HepG2 (cell line): ENCODE results near the gene PLIN3. TPM values are rescaled to one million over a fixed set of nuclear protein-coding genes. Genes with fewer than 3 reads are reported as not detected.

Experiments used
- ATF1 ChIP-seq: IDR thresholded peaks from 2 replicates; pipeline ENCODE4 v1.6.1; 2016; ENCODE audit warnings: mild to moderate bottlenecking, control low read depth
- ATF3 ChIP-seq: sonication (generic); formaldehyde crosslinking; IDR thresholded peaks from 2 replicates; pipeline ENCODE4 v1.4.0; 2020; ENCODE audit warnings: missing genetic modification reagents
- CBX5 ChIP-seq: sonication (generic); formaldehyde crosslinking; IDR thresholded peaks from 2 replicates; pipeline ENCODE4 v1.4.0; 2020; ENCODE audit warnings: missing genetic modification reagents, borderline replicate concordance
- CEBPG ChIP-seq: IDR thresholded peaks from 2 replicates; pipeline ENCODE4 v1.6.1; 2016
- GMEB1 ChIP-seq: sonication (generic); formaldehyde crosslinking; IDR thresholded peaks from 2 replicates; pipeline ENCODE4 v1.5.1; 2020; ENCODE audit warnings: missing genetic modification reagents, mild to moderate bottlenecking, borderline replicate concordance
- GRHL1 ChIP-seq: sonication (generic); formaldehyde crosslinking; conservative IDR thresholded peaks from 2 replicates; pipeline ENCODE4 v1.8.0; 2022; ENCODE audit warnings: missing genetic modification reagents
- MAFF ChIP-seq: IDR thresholded peaks from 2 replicates; pipeline ENCODE4 v1.6.1; 2011; ENCODE audit warnings: low read depth, low read length, improper control_type of control experiment
- MBNL3 ChIP-seq: fragments of 250-450 bp; sonication (Bioruptor Pico); conservative IDR thresholded peaks from 2 replicates; pipeline ENCODE4 v1.8.0; 2022; ENCODE audit warnings: mild to moderate bottlenecking, inconsistent platforms
- SAFB2 ChIP-seq: sonication (generic); formaldehyde crosslinking; IDR thresholded peaks from 2 replicates; pipeline ENCODE4 v1.5.1; 2020; ENCODE audit warnings: missing genetic modification reagents, low read depth, mild to moderate bottlenecking, borderline replicate concordance
- SMAD1 ChIP-seq: sonication (generic); formaldehyde crosslinking; IDR thresholded peaks from 2 replicates; pipeline ENCODE4 v1.4.0; 2020; ENCODE audit warnings: missing genetic modification reagents, low read depth, mild to moderate bottlenecking, borderline replicate concordance
- SP1 ChIP-seq, 2 experiments: fragments of 450-650 bp in 1 of 2; sonication (generic) in 1 of 2; formaldehyde crosslinking in 1 of 2; IDR thresholded peaks; 2 replicates each; pipeline versions ENCODE4 v1.4.0 to v1.6.1; 2016 to 2020; ENCODE audit warnings: missing genetic modification reagents in 1 of 2
- TBX2 ChIP-seq: sonication (generic); formaldehyde crosslinking; IDR thresholded peaks from 2 replicates; pipeline ENCODE4 v1.5.0; 2020; ENCODE audit warnings: missing genetic modification reagents, mild to moderate bottlenecking, borderline replicate concordance
- TSC22D2 ChIP-seq: sonication (generic); formaldehyde crosslinking; IDR thresholded peaks from 2 replicates; pipeline ENCODE4 v1.5.1; 2020; ENCODE audit warnings: missing genetic modification reagents, mild to moderate bottlenecking, borderline replicate concordance
- XBP1 ChIP-seq: sonication (generic); formaldehyde crosslinking; IDR thresholded peaks from 2 replicates; pipeline ENCODE4 v1.5.0; 2020; ENCODE audit warnings: missing genetic modification reagents
- ZBTB46 ChIP-seq: sonication (generic); formaldehyde crosslinking; IDR thresholded peaks from 2 replicates; pipeline ENCODE4 v1.4.0; 2020; ENCODE audit warnings: mild to moderate bottlenecking, missing genetic modification reagents, borderline replicate concordance
- ZNF331 ChIP-seq: sonication (generic); formaldehyde crosslinking; IDR thresholded peaks from 2 replicates; pipeline ENCODE4 v1.4.0; 2020; ENCODE audit warnings: missing genetic modification reagents
- ZNF513 ChIP-seq: sonication (generic); formaldehyde crosslinking; conservative IDR thresholded peaks from 2 replicates; pipeline ENCODE4 v1.5.0; 2020; ENCODE audit warnings: missing genetic modification reagents
- ZNF530 ChIP-seq: sonication (generic); formaldehyde crosslinking; IDR thresholded peaks from 2 replicates; pipeline ENCODE4 v1.5.0; 2020; ENCODE audit warnings: low read depth, mild to moderate bottlenecking, missing genetic modification reagents
- ZNF770 ChIP-seq: sonication (generic); formaldehyde crosslinking; IDR thresholded peaks from 2 replicates; pipeline ENCODE4 v1.5.0; 2020; ENCODE audit warnings: mild to moderate bottlenecking, missing genetic modification reagents
- polyA plus RNA-seq, 8 experiments: library from polyadenylated mRNA; depleted of rRNA in 3 of 8; stranded (reverse) in 7 of 8; unstranded in 1 of 8; fragments of >200 nt; fragmentation: Illumina TruSeq in 4 of 8; extraction: Trizol in 4 of 8; gene quantifications; 2 replicates each; pipeline versions ENCODE4 v1.2.1 to v1.2.3, GENCODE V29; 2011 to 2016; ENCODE audit warnings: low read depth in 4 of 8, missing spikeins in 1 of 8, mixed read lengths in 1 of 8; ENCODE audit not compliant: insufficient read depth in 1 of 8
- total RNA-seq, 5 experiments: library from RNA; depleted of rRNA; stranded (reverse); fragments of >200 nt; fragmentation: Illumina TruSeq; extraction: Trizol; gene quantifications; 2 replicates each; pipeline ENCODE4 v1.2.3, GENCODE V29; 2016; ENCODE audit warnings: low read depth in 1 of 5

PLIN3 gene
- total and polyA plus RNA-seq, 2 of the 13 experiments (the other 11 are each of a cell fraction or from before 2014, with no cell fraction given) = 49.3 to 57.9 TPM

DNA sequence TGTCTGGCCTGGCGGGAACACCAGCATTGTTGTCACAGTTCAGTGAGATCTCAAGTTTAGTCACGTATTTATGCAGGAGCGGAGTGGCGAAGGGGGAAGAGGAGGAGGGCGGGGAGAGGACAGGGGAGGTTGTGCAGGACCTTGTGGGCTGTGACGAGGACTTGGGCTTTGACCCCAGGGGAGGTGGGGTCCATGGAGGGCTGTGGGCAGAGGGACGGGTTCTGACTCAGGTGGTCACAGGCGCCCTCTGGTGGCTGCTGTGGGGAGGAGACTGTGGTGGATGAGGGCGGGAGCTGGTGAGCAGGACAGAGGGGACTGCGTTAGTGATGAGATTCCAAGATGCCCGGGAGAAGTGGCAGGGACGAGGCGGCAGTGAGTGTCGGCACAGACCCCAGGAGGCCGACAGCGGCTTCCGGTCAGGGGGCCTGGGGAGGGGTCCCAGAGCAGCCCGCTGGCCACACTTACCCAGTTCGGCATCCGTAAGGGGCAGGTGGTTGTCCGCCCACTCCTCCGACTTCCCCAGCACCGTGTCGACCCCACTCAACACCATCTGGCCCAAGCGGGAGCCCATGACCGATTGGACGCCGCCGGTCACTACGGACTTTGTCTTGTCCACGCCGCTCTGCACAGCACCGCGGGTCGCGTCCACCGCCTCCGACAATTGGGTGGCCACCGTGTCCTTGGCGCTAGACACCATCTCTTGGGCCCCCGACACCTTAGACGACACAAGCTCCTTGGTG, 15.7 kb downstream of the PLIN3 start (continued):
- TF ChIP-seq ZNF331 (CRISPR knock-in tag) = 0 out of 2 replicates have a peak, but pooled peaks have one; percentile 11
- no peak for TF ChIP-seq MBNL3 (CRISPR knock-in tag)
- TF ChIP-seq GMEB1 (CRISPR knock-in tag) = no peak
- no peak for TF ChIP-seq MAFF
- TF ChIP-seq ATF1 = no peak
- no peak for TF ChIP-seq GRHL1 (CRISPR knock-in tag)
- 0 out of 2 replicates have a peak, but pooled peaks have one; percentile 32 for TF ChIP-seq SAFB2 (CRISPR knock-in tag)
- TF ChIP-seq SMAD1 = 0 out of 2 replicates have a peak, but pooled peaks have one; percentile 47
- peak; percentile 61; the same call in 1 of the 2 replicates for TF ChIP-seq CBX5 (CRISPR knock-in tag)
- no peak for TF ChIP-seq ZNF513 (CRISPR knock-in tag)
- TF ChIP-seq ZBTB46 (CRISPR knock-in tag) = no peak
- no peak for TF ChIP-seq ZNF530 (CRISPR knock-in tag)
- no peak for TF ChIP-seq SP1 (IDR thresholded peaks at IDR 0.05)
- TF ChIP-seq SP1 (CRISPR knock-in tag; IDR thresholded peaks at IDR 0.05) = no peak
- peak; percentile 48; the same call in 1 of the 2 replicates for TF ChIP-seq ZNF770 (CRISPR knock-in tag)
- 0 out of 2 replicates have a peak, but pooled peaks have one; percentile 18 for TF ChIP-seq CEBPG (CRISPR knock-in tag)
- TF ChIP-seq ATF3 = peak; percentile 38; the same call in 1 of the 2 replicates
- TF ChIP-seq TSC22D2 (CRISPR knock-in tag) = 0 out of 2 replicates have a peak, but pooled peaks have one; percentile 47
- peak; percentile 65; the same call in 1 of the 2 replicates for TF ChIP-seq TBX2
- TF ChIP-seq XBP1 (CRISPR knock-in tag) = no peak
